ENCODE measurements around the gene LIMA1.
A peak's percentile ranks its signal among the peaks of the same experiment; 100 is the strongest.

Gene LIMA1

DNA sequence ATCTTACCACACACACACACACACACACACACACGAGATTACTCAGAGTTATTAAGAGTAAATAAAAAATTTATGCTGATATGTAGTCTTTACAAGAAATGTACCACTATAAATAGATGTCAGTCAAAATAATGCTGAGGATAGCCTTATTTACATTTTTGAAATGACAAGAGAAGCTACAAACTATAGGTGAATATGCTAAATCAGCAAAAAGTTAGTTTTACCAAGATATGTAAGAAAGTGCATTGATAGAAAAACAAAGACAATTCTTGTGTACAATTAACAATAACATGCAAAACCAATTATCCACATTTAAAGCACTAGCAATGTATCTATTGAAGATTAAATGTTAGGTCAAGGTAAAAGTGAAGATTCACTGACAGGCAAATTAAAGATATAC lies 69.3 kb downstream of the LIMA1 start:
- DNase-seq: no peak

DNA sequence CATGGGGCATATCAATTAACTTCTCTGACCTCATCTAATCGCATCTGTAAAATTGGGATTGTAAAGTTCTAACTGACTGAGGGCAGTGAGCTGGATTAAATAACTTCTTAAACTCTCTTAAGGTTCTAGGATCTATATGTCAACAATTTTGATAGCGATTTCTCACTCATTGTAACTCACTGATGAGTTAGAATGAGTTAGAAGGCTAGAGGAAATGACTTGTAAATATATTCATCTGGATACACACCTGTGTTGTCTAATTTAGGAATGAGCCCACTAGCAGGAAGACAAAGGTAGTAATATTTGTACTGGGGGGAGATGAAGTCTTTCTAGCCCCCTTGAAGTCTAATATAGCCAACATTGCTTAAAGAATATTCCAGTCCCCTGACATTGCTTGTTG lies 69.9 kb downstream of the LIMA1 start:
- no peak for DNase-seq

DNA sequence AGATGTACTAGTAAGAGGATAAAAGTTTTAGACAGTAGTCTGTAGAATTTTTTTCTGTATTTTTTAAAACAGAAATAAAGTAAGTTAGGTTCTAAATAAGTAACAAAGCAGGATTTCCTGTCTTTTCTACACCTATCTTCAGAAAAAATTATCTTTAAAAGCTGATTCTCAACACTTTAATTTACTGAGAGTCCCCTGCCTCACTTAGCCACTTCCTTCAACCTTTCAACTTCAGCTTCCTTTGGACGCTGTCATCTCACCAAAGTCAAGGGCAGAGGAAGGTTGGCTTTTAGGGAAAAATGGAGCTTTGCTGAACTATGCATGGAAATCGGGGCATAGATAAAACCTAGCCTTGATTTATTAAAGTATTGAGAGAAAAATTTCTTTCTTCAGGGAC lies 71.3 kb downstream of the LIMA1 start:
- no peak for DNase-seq

DNA sequence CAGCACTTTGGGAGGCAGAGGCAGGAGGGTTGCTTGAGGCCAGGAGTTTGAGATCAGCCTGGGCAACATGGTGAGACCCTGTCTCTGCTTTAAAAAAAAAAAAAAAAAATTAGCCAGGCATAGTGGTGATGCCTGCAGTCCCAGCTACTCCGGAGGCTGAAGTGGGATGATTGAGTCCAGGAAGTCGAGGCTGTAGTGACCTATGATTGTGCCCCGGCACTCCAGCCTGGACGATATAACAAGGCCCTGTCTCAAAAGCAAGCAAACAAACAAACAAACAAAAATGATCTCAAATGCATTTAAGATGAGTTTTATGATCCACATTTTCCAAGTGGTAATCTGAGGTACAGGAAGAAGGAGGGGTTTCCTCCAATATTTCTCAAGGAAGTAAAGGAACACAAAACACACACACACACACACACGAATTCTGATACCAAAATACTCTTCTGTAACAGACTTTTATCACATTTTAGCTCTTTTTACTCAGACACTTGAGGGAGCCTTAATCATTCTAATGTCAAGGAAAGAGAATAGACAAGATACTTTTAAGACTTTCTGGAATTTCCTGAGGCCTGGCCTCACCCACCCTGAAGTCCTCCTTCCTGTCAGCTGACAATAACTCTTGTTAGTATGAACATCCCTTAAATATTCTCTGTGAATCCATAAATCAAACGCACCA lies 71.8 kb downstream of the LIMA1 start:
- peak; percentile 33 for DNase-seq

DNA sequence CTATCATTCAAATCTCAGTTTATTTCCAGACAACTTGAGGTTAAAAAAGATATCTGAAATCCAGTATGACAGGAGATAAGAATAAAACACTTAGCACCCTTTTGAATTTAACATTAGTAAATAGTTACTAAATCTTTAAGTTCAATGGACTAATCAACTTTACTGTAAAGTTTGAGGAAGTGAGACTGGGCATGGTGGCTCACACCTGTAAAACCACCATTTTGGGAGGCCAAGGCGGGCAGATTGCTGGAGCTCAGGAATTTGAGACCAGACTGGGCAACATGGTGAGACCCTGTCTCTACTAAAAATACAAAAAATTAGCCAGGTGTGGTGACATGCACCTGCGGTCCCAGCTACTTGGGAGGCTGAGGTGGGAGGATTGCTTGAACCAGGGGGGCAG lies 75.9 kb downstream of the LIMA1 start:
- DNase-seq: no peak

DNA sequence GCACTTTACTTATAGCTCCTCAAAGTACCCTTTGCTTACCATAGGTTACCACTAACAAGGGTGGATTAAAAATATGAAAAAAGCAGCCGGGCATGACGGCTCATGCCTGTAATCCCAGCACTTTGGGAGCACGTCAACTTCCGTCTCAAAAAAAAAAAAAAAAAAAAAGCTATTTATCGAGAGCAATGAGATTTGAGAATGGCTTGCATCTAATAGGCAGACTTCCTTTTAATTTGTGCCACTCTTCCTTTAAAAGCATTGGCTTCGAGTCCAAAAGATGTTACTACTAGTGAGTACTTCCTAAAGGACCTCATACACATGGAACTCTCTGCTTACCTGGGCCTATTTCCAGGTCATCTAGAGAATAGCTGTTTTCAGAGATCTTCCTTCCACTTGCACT lies 77.7 kb downstream of the LIMA1 start:
- no peak for DNase-seq

DNA sequence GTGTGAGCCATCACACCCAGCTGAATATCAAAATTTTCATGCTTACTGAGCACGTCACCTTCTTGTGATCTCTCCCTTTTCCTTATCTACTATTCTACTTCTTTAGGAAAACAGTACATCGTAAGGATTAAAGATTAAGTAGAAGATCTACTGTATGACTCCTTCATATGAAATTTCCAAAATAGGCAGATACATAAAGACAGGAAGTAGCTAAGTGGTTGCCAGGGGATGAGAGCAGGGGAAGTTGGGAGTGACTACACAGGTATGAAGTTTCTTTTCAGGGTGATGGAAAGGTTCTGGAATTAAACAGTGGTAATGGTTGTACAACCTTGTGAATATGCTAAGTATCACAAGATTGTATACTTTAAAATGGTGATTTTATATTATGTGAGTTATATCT lies 79.6 kb downstream of the LIMA1 start:
- no peak for DNase-seq

DNA sequence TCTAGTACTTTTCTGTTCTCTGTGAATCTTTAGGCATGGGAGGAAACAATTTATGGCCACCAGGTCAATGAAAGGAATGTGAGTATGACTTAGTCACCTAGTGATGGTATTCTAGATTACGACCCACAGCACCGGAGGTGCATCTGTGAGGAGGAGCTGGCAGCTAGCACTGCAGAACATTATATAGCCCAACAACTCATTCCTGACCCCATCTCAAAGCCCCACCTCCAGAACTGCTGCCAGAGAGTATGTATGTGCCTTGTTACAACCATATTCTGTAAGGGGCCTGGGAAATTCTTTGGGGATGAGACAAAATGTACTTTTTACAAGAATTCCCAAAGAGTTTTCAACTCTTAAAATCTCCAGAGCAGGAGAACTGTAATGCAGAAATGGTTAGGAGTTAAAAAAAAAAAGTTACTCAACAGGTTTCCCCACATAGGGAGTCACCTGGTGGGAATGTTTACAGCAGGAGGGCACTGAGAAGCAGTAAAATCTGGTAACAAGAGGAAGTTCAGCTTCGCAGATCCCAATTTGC lies 81.3 kb downstream of the LIMA1 start:
- no peak for DNase-seq

DNA sequence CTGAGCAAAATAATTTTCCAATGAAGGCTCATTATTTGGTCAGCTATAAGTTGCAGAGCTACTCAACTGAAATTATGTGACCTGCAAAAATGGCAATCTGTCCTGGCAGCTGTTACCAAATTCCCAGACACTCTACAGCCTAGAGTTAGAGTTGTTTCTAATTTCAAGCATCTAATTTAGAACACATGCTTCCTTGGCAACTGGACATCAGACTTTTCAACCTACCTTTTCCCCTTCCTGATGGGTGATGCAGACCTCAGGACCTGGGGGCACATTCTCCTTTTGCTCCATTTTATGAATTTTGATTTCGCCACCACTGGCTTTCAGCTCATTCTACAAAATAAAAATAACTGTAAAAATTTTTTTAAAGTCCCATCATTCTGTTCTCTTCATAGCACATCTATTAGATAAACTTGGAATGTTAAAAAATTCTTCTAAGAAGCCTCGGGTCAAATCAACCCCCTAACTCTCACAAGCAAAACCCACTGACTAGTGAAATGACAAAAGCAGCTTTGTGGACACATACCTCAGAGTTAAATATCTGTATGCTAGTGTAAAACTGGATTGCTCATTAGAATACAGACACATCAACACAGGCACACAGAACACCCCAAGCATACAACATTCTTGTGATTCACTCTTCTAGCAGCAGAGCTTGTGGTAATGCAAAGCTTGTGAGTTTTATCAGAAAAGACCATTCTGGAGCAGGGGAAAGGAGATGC lies 82.6 kb downstream of the LIMA1 start:
- no peak for DNase-seq

DNA sequence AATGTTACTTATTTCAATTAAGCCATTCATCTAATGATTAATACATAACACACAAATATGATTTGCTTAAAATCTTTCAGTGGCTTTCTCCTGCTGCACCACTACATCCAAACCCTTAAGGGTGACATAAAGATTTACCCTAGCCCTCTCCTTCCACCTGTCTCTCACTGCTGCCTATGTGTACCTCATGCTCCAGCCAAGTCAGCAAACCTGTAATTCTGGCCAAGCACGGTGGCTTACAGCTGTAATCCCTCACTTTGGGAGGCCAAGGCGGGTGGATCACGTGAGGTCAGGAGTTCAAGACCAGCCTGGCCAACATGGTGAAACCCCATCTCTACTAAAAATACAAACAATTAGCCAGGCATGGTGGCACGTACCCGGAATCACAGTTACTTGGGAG lies 84.5 kb downstream of the LIMA1 start:
- no peak for DNase-seq

DNA sequence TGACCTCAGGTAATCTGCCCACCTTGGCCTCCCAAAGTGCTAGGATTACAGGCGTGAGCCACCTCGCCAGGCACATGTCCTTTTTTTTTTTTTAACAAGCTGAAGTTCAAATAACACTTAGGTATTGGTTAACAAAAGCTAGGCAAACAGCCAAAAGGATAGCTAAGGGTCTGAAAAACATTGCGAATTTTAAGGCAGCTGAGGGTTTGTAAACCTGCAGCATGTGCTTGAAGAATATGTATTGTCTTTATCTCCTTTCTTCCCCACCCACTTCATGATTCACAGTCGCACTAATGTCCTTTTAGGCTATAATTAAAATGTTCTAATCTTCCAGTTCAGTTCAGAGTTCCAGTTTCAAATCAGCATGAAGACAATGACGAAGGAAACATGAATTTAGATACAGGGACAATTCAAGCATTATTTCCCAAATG lies 86.0 kb downstream of the LIMA1 start:
- DNase-seq: no peak

DNA sequence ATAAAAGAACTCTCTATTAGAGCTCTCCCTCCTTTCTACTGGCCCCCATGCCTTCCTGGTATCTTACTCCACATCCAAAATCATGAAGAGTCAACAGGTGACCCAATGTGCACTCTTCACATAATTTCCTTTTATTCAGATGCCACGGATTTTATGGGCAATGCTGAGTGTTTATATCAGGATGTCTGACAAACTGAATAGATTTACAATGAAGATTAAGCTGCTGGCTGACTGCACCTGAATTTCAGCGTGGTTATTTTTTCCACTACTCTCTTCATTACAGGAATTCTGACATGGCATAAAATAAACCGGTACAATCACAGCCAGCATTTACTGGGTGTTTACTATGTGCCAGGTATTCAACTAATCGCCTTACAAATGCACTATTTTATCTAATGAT lies 86.8 kb downstream of the LIMA1 start:
- no peak for DNase-seq

DNA sequence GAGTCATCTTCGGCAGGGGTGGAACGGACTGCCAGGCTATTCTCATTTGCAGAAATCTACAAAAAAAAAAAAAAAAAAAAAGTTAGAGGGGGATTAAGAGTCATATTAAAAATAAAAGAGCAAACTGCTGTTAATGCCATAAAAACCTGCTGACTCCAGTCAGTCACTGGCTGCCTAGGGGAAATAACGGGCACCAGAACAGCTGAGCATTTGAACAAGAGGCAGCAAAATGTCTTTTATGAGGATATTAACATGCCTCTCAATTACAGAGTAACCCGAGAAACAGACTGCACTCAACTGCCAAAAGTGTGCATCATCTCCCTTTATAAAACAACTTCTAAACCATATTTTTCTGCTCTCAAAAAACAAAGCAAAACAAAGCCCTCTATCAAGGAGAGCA lies 87.5 kb downstream of the LIMA1 start:
- no peak for DNase-seq

DNA sequence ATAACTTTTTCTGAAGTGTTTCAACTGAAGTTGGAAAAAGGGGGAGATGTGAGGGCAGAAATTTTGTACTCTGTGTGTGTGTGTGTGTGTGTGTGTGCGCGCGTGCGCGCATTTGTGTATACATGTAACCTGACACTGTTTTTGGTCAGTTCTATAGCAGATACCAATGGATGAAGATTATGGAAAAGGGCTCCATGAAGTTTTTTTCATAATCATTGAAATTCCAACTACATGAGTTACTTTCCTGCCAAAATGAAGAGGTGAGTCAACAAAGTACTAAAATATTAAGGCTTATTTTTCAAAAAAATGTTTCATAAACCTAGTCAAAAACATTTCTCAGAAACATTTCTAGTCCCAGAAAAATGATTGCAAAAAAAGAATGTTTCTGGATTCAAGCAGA lies 90.4 kb downstream of the LIMA1 start:
- DNase-seq: no peak

DNA sequence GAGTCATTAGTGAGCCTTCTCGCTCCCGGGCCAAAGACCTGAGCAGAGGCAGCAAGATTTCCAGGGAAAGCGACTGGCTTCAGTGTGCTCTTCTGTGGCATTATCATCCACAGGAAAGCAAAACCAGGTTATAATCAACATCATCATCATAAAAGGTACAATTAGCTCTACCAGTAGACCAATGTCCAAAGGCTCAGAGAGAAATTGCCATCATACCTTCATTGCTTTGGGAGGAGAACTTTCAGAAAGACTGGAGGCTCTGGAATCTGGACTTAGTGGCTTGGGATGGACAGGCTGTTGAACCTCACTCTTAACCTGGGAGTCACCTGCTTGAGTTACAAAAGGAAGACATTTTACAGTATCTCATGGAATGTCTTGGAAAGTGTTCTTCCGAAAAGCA lies 91.1 kb downstream of the LIMA1 start:
- DNase-seq: no peak

DNA sequence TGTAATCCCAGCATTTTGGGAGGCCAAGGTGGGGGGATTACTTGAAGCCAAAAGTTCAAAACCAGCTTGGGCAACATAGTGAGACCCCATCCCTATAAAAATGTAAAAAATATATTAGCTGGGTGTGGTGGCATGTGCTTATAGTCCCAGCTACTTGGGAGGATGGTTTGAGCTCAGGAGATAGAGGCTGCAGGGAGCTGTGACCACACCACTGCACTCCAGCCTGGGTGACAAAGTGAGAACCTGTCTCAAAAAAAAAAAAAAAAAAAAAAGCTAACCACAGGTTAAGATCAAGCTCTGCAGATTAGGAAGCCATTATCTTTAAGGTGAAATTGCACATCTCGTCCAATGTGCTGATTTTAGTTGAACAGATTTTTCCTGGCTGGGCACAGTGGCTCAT lies 92.5 kb downstream of the LIMA1 start:
- DNase-seq: no peak

DNA sequence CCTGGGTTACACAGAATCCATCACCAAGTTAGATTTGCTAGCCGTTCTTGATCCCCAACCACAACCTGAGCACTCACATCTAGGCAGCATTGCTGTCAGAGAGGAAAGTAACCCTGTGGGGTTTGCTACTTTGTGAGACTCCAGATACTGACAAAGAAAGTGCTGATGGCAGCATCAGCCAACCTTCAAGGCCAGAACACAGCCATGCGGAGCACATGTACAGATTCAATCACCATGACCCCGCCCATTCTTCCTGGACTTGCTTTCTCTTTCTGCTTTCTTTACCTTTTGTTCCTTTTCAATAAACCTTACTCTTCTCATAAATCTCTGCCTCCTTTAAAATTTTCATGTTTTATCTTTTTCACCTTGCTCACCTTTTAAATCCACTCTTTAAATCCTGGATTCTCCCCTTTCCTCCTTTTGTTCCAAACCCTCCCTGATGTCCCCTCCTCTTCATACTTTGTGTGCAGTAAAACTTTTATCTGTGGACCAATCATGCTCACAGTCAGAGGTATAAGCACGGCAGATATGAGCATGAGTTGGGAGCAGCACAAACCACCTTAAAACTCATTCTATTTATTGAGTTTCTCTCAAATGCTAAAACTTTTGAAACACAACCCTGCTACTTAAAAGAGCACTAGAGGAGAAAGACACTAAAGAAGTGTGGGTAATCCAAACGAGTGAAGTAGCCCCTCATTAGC lies 94.3 kb downstream of the LIMA1 start:
- peak; percentile 25 for DNase-seq

DNA sequence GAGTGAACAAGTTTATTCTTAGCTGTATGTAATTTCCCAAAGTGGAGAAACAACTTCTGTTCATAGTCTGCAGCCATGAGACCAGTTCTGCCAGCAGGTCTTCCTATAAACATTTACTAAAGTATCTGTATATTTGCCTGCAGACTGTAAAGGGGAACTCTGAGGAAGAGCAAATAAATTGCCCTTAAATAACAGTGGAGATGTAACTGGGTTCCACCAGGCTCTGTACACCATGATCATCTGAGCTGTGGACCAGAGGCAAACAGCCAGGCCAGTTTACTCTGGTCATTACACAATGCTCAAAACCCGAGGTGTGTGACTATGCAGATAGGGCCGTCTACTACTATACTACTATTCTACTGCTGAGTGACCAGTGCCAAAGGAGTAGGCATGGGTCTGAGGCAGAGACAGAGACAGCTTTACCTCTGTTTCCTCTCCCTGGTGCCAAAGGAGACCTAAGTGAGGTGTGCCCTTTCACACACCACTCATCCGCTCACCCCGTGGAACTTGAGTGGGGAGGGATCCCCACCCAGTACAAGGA lies 95.0 kb downstream of the LIMA1 start:
- no peak for DNase-seq

DNA sequence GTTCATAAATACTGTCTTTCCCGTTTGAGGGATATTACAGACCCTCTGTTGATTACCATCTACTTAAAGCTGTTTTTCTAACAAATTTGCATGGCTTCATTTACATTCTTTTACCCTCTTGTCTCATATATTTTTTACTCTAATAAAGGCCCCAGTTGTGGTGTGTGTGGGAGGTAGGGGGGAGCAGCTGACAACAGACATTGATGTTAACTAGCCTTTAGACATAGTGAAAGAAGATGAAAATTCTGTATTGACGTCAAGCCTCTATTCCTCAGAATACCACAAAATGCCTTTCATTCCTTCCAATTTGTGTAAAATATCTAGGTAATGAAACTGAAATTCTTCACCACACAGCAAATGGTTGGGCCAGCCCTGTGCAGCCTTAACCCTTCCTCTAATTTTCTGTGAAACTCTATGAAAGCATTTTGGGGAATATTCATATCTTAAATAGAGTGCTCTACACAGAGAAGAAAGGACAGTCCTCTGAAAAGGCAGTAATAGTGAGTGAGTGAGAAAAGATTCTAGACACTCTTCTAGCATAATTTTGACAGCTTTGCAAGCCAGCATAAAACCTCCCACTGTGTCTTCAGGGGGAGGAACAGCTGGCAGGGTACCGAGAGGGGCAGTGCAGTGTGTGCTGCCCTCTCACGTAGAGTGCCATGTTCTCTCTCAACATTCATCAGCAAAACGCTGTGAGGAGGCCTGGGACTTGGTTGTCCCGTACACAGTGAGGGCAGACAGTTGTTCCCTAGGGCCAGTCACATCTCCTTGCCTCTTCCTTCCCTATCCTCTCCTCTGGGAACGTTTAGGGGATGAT lies 96.0 kb downstream of the LIMA1 start:
- DNase-seq: no peak

DNA sequence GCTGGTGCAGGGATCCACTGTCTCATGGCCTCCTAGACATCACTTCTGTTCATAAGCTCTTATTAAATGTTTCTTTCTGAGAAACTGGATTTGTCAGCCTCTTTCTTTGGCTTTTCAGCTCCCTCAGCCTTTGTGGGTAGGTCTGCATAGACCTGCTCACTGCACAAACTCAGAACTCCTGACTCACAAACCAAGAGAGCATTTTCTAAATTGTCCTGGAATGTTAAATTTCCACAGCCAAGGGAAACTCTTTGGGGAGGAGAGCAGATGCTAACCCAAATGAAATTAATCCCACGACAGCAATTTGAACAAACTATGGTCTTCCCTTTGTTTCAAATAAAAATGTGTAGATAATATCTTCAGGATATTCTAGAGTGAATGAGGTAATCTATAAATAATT lies 96.6 kb downstream of the LIMA1 start:
- DNase-seq: no peak

DNA sequence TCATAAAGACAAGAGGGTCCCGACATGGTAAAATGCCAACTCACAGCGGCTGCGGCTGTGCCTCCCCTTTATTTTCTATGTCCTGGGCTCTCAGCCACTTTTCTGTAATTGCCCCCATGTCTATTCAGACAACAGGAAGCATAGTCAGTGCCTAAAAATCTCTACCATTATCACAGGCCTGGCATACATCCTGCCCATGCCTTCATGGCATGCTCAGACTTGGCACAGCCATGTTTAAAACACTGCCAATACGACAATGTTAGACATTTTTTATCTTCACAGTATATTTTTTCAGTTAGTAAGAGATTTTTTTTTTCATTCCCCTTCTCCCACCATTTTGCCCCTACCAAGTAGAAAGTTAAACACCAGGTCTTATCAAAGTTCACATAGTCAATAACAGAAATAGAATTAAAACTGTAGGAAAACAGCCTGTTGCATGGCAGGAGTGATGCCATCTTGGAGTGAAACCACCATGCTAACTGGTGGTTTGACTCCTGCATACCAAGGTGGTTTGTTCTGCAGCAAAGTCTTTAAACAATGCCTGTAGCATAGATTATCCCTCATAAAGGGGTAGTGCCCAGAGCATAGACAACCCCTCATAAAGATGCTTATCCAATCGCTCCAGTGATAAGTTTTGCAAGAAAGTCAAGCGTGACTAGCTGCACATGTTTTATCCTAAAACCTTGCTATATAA lies 97.2 kb downstream of the LIMA1 start:
- DNase-seq: no peak

DNA sequence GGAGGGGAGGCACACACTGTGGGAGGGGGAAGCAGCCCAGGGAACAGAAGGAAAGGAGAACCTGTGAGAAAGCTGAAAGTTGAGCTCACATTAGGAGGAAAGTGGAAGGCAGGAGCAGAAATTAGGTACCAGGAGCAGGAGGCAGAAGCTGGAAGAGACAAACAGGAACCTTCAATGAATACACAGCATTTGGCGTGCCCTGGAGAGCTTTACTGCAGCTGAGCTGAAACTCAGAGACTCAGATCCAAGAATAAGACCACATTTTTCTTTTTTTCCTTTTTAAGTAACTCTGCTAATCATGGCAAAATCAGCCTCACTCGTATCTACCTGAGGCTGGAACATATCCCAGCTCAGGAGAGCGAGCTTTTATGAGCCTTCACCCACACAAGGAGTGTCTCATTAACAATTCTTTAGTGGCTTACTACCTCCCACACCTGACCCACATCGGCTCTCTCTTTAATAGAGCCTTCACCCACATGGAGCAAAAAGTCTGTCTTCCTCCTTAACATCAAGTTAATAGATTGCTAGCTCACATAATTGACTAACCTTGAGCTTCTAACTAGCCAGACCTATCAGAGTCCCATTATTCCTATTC lies 97.9 kb downstream of the LIMA1 start:
- no peak for DNase-seq

All from CD4-positive, alpha-beta T cell treated with Interleukin-17A for 1 hour (primary cell).